ENCODE results near the gene LDLR. TPM values are rescaled to one million over a fixed set of nuclear protein-coding genes. Genes with fewer than 3 reads are reported as not detected.
"Not testable (repeated sequence)": the region's sequence is repeated elsewhere in the genome, so short reads cannot be mapped to it uniquely, and the experiment has no call there.

Gene LDLR
- polyA plus RNA-seq, 2 of the 4 experiments (the other 2 are of a cell fraction) = 29.2 to 55.8 TPM

DNA sequence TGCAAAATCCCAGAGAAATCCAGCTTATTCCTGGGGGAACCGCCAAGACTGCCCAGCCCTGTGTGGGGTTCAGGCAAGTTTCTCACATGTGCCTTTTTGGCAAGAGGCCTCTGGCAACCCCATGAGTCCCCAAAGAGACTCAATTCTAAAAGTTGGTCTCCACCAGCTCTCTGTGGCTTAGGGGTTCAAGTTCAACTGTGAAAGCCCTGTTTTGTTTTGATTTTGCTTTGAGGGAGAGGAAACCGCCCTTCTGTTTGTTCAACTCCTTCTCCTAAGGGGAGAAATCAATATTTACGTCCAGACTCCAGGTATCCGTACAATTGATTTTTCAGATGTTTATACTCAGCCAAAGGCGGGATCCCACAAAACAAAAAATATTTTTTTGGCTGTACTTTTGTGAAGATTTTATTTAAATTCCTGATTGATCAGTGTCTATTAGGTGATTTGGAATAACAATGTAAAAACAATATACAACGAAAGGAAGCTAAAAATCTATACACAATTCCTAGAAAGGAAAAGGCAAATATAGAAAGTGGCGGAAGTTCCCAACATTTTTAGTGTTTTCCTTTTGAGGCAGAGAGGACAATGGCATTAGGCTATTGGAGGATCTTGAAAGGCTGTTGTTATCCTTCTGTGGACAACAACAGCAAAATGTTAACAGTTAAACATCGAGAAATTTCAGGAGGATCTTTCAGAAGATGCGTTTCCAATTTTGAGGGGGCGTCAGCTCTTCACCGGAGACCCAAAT lies 583 bp upstream of the LDLR start:
- DNase-seq (ENCODE audit: low read depth in 1 of 2, low spot score in 1 of 2) (no peak), FAIRE-seq (no peak), ATAC-seq (0 out of 6 replicates have a peak, but pooled peaks of 1 of the 2 experiments have one; percentile 1)
- TF ChIP-seq HOXA7 (CRISPR knock-in tag; IDR thresholded peaks at IDR 0.05) = 0 out of 2 replicates have a peak, but pooled peaks have one; percentile 44
- TF ChIP-seq BHLHE40 (IDR thresholded peaks at IDR 0.05; ENCODE audit: low read depth, low read length) = no peak
- H3K4me3 ChIP-seq = peak overlapping the region; percentile 79
- ChIA-PET POLR2A (interaction anchor here (0.6 kb wide), 1 partner anchor 599 kb away, joined by 6 read pairs; no protein-coding TSS in a partner anchor), CTCF (interaction anchor here (0.9 to 1.6 kb wide), 5 partner anchors 38 to 152 kb away, joined by 3 to 5 read pairs (median 3); no protein-coding TSS in a partner anchor)
- H3K27ac ChIP-seq = peak overlapping the region; percentile 87 to 97
- H3K4me1 ChIP-seq = peaks cover 48% of the 10 kb centered on the region
- no peaks in the 10 kb centered on the region for H3K9me3 ChIP-seq
- peak overlapping the region; percentile 76 for H3K4me2 ChIP-seq
- 6% methylated on average over 11 of the region's 11 CpGs for whole genome bisulfite sequencing (ENCODE audit: missing lambda C conversion rate)

DNA sequence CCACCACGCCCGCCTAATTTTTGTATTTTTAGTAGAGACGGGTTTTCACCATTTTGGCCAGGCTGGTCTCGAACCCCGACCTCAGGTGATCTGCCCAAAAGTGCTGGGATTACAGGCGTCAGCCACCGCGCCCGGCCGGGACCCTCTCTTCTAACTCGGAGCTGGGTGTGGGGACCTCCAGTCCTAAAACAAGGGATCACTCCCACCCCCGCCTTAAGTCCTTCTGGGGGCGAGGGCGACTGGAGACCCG lies 676 bp downstream of the LDLR start:
- H3K4me2 ChIP-seq = peak overlapping the region; percentile 76
- H3K4me1 ChIP-seq = peaks cover 55% of the 10 kb centered on the region
- peak overlapping the region; percentile 87 to 97 for H3K27ac ChIP-seq
- DNase-seq (ENCODE audit: low read depth in 1 of 2, low spot score in 1 of 2); FAIRE-seq; H3K9me3 ChIP-seq: not testable (repeated sequence)
- CTCF ChIA-PET = interaction anchor here (1.1 kb wide), 1 partner anchor 20 kb away, joined by 3 read pairs; no protein-coding TSS in a partner anchor
- POLR2A ChIA-PET = interaction anchor here (0.8 to 1.0 kb wide), 2 partner anchors 10 to 26 kb away, joined by 3 read pairs; no protein-coding TSS in a partner anchor
- peak; percentile 23 to 37; a peak in 5 of 6 replicates for ATAC-seq
- H3K4me3 ChIP-seq = peak overlapping the region; percentile 79
- WGBS (ENCODE audit: missing lambda C conversion rate) = 3% methylated on average over 11 of the region's 15 CpGs
- peak; percentile 85 for TF ChIP-seq TFCP2L1 (CRISPR knock-in tag; IDR thresholded peaks at IDR 0.05)
- TF ChIP-seq HOXA7 (CRISPR knock-in tag; IDR thresholded peaks at IDR 0.05) = peak; percentile 81; the same call in 1 of the 2 replicates
- TF ChIP-seq TP53 (CRISPR knock-in tag; IDR thresholded peaks at IDR 0.05) = peak; percentile 94
- peak; percentile 95 for TF ChIP-seq FOSB (CRISPR knock-in tag; IDR thresholded peaks at IDR 0.05)
- TF ChIP-seq HMGXB4 (CRISPR knock-in tag; IDR thresholded peaks at IDR 0.05; ENCODE audit: borderline replicate concordance) = peak; percentile 79; the same call in 1 of the 2 replicates

DNA sequence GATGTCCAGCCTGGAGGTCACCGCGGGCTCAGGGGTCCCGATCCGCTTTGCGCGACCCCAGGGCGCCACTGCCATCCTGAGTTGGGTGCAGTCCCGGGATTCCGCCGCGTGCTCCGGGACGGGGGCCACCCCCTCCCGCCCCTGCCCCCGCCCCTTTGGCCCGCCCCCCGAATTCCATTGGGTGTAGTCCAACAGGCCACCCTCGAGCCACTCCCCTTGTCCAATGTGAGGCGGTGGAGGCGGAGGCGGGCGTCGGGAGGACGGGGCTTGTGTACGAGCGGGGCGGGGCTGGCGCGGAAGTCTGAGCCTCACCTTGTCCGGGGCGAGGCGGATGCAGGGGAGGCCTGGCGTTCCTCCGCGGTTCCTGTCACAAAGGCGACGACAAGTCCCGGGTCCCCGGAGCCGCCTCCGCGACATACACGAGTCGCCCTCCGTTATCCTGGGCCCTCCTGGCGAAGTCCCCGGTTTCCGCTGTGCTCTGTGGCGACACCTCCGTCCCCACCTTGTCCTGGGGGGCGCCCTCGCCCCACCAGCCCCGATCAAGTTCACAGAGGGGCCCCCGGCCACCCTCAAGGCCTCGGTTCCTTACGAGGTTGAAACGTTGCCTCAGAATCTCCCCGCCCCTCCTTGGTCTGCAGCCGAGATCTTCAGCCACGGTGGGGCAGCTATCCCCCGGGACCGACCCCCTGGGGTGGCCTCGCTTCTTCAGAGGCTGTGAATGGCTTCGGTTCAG lies 1.2 kb downstream of the LDLR start:
- peak overlapping the region; percentile 98 for H3K4me2 ChIP-seq
- H3K4me1 ChIP-seq = peaks cover 55% of the 10 kb centered on the region
- ChIA-PET CTCF (interaction anchor here (1.1 to 2.1 kb wide), 2 partner anchors 21 to 54 kb away, joined by 3 to 5 read pairs; no protein-coding TSS in a partner anchor), POLR2A (interaction anchor here (0.6 to 1.0 kb wide), 3 partner anchors 11 to 36 kb away, joined by 3 to 4 read pairs (median 3); no protein-coding TSS in a partner anchor)
- WGBS (ENCODE audit: missing lambda C conversion rate) = 0% methylated on average over 18 of the region's 64 CpGs
- peak; percentile 86 to 90 for ATAC-seq
- FAIRE-seq = no peak
- peak overlapping the region; percentile 79 for H3K4me3 ChIP-seq
- H3K9me3 ChIP-seq = no peaks in the 10 kb centered on the region
- H3K27ac ChIP-seq = peak overlapping the region; percentile 92 to 97
- TF ChIP-seq POLR2A (IDR thresholded peaks at IDR 0.05; ENCODE audit: low read length) = peak; percentile 45
- TF ChIP-seq EHMT2 (IDR thresholded peaks at IDR 0.05; ENCODE audit: low read depth) = no peak
- TF ChIP-seq TP53 (CRISPR knock-in tag; IDR thresholded peaks at IDR 0.05) = 0 out of 2 replicates have a peak, but pooled peaks have one; percentile 49
- TF ChIP-seq CHD4 (IDR thresholded peaks at IDR 0.05; ENCODE audit: borderline replicate concordance) = no peak
- TF ChIP-seq MYC (IDR thresholded peaks at IDR 0.05; ENCODE audit: borderline replicate concordance, low read length) = no peak; the same call in 1 of the 2 replicates
- 0 out of 2 replicates have a peak, but pooled peaks have one; percentile 10 for TF ChIP-seq TFCP2L1 (CRISPR knock-in tag; IDR thresholded peaks at IDR 0.05)
- TF ChIP-seq FOXS1 (CRISPR knock-in tag; IDR thresholded peaks at IDR 0.05) = no peak
- no peak; a peak in 2 of 5 replicates for TF ChIP-seq JUN (IDR thresholded peaks at IDR 0.05)
- peak; percentile 61 to 94 for DNase-seq (ENCODE audit: low read depth in 1 of 2, low spot score in 1 of 2)

DNA sequence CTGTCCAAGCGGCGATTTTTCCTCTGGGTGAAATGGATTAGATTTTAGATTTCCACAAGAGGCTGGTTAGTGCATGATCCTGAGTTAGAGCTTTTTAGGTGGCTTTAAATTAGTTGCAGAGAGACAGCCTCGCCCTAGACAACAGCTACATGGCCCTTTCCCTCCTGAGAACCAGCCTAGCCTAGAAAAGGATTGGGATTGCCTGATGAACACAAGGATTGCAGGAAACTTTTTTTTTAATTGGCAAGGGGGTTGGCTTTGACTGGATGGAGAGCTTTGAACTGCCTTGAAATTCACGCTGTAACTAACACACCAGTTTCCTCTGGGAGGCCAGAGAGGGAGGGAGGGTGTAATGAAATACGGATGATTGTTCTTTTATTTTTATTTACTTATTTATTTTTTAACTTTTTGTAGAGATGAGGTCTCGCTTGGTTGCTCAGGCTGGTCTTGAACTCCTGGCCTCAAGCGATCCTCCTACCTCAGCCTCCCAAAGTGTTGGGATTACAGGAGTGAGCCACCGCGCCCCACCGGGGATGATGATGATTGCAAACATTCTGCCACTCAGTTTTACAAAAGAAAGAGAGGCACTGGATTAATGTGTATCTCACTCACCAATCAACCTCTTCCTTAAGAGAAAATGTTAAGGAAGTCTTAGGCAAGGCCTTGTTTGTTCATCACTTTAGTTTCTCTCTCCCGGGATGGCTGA lies 1.9 kb downstream of the LDLR start:
- Histone ChIP-seq H3K4me1 (peaks cover 55% of the 10 kb centered on the region), H3K27ac (peak overlapping the region; percentile 92 to 97), H3K4me3 (peak overlapping the region; percentile 79), H3K9me3 (no peaks in the 10 kb centered on the region), H3K4me2 (peak overlapping the region; percentile 98)
- no peak for FAIRE-seq
- ChIA-PET POLR2A (interaction anchor here (0.6 kb wide), 1 partner anchor 36 kb away, joined by 4 read pairs; no protein-coding TSS in a partner anchor), CTCF (interaction anchor here (0.7 to 2.1 kb wide), 4 partner anchors 21 to 63 kb away, joined by 3 to 5 read pairs (median 3); no protein-coding TSS in a partner anchor)
- 16% methylated on average over 11 of the region's 11 CpGs for WGBS (ENCODE audit: missing lambda C conversion rate)
- no peak for DNase-seq (ENCODE audit: low read depth in 1 of 2, low spot score in 1 of 2)
- ATAC-seq = no peak
- TF ChIP-seq CHD2 (IDR thresholded peaks at IDR 0.05; ENCODE audit: low read length, partially characterized antibody) = no peak
- TF ChIP-seq POLR2AphosphoS2 (conservative IDR thresholded peaks at IDR 0.05; ENCODE audit: low read length) = no peak
- no peak for TF ChIP-seq CEBPB (IDR thresholded peaks at IDR 0.05)
- no peak for TF ChIP-seq HMGXB4 (CRISPR knock-in tag; IDR thresholded peaks at IDR 0.05; ENCODE audit: borderline replicate concordance)
- TF ChIP-seq, protein P1, sequence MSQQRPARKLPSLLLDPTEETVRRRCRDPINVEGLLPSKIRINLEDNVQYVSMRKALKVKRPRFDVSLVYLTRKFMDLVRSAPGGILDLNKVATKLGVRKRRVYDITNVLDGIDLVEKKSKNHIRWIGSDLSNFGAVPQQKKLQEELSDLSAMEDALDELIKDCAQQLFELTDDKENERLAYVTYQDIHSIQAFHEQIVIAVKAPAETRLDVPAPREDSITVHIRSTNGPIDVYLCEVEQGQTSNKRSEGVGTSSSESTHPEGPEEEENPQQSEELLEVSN (IDR thresholded peaks at IDR 0.05; ENCODE audit: borderline replicate concordance, low read depth) = no peak
- TF ChIP-seq FOXS1 (CRISPR knock-in tag; IDR thresholded peaks at IDR 0.05) = no peak
- TF ChIP-seq JUN (IDR thresholded peaks at IDR 0.05) = peak in 1 of 2 experiments; percentile 56; a peak in 1 of 5 replicates
